GM18511 (cell line): Measurements from ENCODE around the gene HAL.

Experiments used
- ATAC-seq: cut with Tn5 transposase; IDR thresholded peaks from one replicate; pipeline ENCODE4 v1.9.1; 2021; ENCODE audit warnings: mild to moderate bottlenecking, moderate library complexity; ENCODE audit not compliant: unreplicated experiment

HAL gene

GRCh38 chr12:95942524-95943329 lies 53.4 kb downstream of the HAL start, which contains the start of gene CCDC38:
TSS of gene CCDC38 (minus strand) at chr12:95942614. CDS start at chr12:95936509, 6,105 bp downstream.
- peak; percentile 99 for ATAC-seq

DNA sequence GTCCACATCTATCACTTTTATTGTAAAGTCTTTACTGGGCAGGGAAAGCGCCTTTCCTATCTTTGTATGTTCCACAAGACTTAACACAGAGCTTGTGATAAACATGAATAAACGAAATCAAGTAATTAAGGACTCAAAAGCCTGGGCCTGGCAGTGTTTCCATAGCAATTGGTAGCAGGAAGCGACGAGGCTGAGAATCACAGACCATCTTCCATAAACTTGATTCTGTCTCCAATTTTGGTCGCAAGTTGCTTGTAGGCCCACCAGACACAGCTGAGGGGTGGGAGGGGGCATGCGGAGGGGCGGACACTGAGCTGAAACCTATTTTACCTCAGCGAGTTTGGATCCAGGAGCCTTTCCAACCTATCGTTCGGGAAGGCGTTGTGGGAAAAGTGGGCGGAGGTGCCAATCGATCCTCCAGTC lies 54.0 kb downstream of the HAL start:
- peak; percentile 3 for ATAC-seq

- no peak for ATAC-seq
These were observed 55.6 kb downstream of the HAL start for GRCh38 chr12:95940514-95940913.
